Fibroblast of mammary gland (primary cell): ENCODE data around the gene DSCAM.

Experiments used
- DNase-seq: peaks from one replicate; pipeline ENCODE4 v3.0.0-alpha.2; 2010; ENCODE audit warnings: low read depth
- H3K4me3 ChIP-seq: 2 replicates; pipeline ENCODE4 v1.5.1; 2011; ENCODE audit warnings: low read depth, mild to moderate bottlenecking, low read length, moderate library complexity; ENCODE audit not compliant: control insufficient read depth
- TF ChIP-seq, protein P1 (sequence below): conservative IDR thresholded peaks from 2 replicates; pipeline ENCODE4 v1.5.1; 2011; ENCODE audit warnings: low read depth, low read length, inconsistent platforms; ENCODE audit not compliant: control insufficient read depth, insufficient read depth

DSCAM gene

DNA sequence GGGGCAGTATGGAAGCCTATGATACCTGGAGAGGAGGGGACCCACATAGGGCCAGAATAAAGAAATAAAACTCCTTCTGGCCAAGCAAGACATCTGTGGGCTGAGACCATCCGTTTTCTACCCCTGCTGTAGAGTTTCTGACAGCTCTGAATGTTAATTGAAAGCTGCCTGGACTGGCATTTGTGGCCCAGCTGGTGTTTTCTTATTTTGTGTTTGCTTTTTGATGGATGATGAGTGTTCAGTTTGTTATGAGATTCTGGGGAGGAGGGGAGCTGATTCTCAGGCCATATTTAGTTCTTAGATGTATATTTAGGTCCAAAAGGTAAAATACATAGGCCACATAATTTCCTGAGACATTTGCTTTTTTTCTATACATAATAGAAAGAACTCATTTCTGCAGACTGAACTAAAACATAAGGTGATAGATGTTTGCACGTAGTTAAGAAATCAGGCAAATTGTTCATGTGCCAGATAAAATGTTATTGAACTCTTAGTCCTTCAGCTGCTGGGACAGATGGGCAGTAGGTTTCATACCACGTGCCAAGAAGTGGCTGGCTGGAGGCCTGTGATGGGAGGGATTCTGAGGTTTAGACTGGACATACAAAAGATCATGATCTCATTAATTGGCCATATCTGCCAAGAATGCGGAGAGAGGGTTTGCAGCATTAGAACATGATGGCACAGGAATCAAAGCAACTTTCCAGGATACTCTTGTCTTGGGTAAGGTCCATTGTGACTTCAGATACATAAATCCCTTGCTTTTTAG lies 54.1 kb downstream of the DSCAM start:
- H3K4me3 ChIP-seq = no peak overlapping the region
- TF ChIP-seq, protein P1, sequence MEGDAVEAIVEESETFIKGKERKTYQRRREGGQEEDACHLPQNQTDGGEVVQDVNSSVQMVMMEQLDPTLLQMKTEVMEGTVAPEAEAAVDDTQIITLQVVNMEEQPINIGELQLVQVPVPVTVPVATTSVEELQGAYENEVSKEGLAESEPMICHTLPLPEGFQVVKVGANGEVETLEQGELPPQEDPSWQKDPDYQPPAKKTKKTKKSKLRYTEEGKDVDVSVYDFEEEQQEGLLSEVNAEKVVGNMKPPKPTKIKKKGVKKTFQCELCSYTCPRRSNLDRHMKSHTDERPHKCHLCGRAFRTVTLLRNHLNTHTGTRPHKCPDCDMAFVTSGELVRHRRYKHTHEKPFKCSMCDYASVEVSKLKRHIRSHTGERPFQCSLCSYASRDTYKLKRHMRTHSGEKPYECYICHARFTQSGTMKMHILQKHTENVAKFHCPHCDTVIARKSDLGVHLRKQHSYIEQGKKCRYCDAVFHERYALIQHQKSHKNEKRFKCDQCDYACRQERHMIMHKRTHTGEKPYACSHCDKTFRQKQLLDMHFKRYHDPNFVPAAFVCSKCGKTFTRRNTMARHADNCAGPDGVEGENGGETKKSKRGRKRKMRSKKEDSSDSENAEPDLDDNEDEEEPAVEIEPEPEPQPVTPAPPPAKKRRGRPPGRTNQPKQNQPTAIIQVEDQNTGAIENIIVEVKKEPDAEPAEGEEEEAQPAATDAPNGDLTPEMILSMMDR = no peak
- DNase-seq = no peak

DNA sequence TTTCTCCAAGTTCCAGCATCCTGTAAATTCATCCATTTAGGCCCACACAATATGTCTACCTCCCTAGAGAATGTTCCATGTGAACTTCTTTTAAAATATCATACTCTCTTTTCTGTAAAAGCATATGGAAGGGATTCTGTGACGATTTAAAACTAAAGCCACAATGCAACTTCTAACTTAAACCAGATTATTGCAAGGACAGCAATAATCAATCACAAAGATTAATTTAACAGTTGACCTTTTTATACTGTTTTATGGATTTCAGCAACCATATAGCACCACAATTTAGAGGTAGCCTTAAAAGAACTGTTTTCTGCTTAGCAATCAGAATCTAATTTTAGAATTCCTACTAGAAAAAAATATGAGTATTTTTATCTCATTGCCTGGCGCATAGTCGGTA lies 58.3 kb downstream of the DSCAM start:
- H3K4me3 ChIP-seq = no peak overlapping the region
- no peak for DNase-seq
- TF ChIP-seq, protein P1 = no peak

DNA sequence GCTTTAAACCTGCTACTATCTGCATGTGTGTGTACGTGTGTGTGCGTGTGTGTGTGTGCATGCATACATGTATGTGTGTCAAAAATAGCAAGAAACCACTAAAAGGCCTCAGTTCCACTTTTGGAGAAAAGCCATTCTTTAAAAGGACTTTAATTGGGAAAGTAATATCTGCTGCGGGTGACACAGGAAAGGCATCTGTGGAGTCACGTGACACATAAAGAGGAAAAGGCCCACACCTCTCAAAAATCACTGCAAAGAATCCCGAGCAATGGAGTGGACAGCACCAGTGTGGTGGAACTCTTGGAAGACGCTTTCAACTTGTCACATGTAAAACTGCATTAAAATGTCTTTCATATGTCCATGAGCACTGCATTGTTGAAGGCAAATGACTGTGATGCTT lies 63.6 kb downstream of the DSCAM start:
- DNase-seq = no peak
- H3K4me3 ChIP-seq = no peak overlapping the region
- TF ChIP-seq, protein P1 = no peak

DNA sequence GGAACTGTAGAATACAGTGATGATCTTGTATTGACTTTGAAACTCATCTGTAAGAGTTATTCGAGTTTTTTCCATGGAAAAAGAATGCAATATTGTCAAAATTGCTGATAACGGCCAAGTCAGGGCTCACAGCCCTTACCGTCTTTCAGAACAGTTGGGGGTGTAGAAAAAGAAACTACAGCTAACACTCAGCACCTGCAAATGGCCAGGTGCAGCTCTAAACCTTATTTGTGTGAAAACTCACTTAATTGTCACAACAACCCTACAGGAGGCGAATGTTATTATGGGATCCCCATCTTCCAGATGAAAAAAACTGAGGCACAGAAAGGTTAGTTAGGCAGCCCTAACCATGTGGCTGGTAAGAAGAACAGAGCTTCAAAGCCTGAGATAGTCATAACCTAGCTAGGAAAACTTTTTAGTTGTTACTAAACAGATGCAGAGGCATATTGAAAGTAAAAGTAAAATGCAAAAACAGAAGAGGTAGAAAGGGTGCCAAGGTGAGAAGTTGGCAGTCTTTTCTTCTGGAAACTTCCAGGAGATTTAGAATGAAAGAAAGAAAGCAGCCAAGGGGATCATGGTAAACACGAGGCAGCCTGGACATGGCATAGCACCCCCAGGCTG lies 76.4 kb downstream of the DSCAM start:
- H3K4me3 ChIP-seq = no peak overlapping the region
- DNase-seq = no peak
- TF ChIP-seq, protein P1 = no peak

DNA sequence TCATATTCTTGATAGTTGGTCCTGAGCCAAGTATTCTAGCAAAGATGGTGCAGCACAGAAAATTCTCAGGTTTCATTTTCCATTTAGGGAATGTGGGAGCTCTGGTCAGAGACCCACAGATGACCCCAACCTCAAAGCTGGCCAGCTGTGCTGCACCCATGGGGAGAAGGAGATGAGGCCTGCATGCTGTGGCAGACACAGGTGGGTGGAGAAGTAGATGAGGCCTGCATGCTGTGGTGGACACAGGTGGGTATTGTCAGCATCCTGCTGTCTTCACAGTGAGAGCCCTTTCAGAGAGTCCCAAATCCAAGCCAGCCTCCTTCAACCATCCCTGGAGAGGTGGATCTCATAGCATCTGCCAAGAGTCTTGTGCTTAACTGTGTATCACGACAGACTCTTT lies 77.7 kb downstream of the DSCAM start:
- TF ChIP-seq, protein P1 = no peak

DNA sequence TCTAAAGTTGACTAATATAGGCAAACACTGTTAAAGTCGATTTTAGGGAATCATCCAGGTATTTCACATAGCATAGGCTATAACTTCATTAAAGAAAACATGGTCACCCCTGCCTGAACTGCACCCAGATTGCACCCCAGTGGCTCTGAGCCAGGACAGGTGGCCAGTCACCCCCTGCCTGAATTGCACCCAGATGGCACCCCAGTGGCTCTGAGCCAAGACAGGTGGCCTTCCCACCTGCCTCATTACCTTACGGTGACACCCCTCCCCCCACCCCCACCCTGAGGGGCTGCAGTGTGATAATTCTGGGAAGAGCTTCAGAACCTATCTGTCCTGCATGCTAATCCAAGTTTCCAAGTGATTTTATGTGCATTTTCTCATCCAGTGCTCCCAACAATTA lies 78.9 kb downstream of the DSCAM start:
- DNase-seq = no peak
- no peak overlapping the region for H3K4me3 ChIP-seq
- TF ChIP-seq, protein P1 = no peak

More for the DNA sequence above, 77.7 kb downstream of the DSCAM start:
- no peak overlapping the region for H3K4me3 ChIP-seq
- no peak for DNase-seq
